ENCODE measurements around the gene MGAT5B. TPM values are rescaled to one million over a fixed set of nuclear protein-coding genes. Genes with fewer than 3 reads are reported as not detected.
A peak's percentile ranks its signal among the peaks of the same experiment; 100 is the strongest.

The MGAT5B gene
- total and polyA plus RNA-seq, 5 donors, result 0.05 to 0.12 TPM; not detected in 3

DNA sequence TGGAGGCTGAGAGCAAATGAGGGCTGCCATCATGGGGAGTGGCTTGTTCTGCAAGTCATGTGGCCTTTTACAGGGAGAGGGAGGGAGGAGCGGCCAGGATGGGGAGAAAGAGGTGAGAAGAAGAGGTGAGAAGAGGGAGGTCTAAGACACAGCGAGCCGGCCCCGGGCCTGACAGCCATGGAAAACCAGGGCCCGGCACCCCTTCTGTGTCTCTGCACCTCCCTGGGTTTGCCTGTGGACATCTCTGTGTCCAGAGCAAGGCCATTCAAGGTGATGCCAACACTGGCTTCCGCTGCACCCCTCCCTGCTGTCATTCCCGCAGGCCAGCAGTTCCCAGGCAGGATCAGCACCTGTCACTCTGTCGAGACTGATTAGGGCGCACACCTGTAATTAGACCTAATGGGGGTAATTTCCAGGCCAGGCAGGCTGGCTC is 75.6 kb downstream of the MGAT5B start:
- Histone ChIP-seq H3K27ac (ENCODE audit: low read length) (no peak overlapping the region), H3K27me3 (ENCODE audit: control insufficient read depth, insufficient read depth) (no peaks in the 10 kb centered on the region), H3K9me3 (ENCODE audit: control insufficient read depth, low read length) (no peaks in the 10 kb centered on the region), H3K4me3 (ENCODE audit: low read length) (no peak overlapping the region), H3K4me1 (ENCODE audit: control insufficient read depth, insufficient read depth, low read length) (no peaks in the 10 kb centered on the region)
- ATAC-seq, result no peak
- peak in 1 of 3 donors; percentile 25 for DNase-seq
- intact Hi-C loops (cut with DNase I), result no loop called here
- 65% methylated on average over 9 of the region's 9 CpGs for WGBS

DNA sequence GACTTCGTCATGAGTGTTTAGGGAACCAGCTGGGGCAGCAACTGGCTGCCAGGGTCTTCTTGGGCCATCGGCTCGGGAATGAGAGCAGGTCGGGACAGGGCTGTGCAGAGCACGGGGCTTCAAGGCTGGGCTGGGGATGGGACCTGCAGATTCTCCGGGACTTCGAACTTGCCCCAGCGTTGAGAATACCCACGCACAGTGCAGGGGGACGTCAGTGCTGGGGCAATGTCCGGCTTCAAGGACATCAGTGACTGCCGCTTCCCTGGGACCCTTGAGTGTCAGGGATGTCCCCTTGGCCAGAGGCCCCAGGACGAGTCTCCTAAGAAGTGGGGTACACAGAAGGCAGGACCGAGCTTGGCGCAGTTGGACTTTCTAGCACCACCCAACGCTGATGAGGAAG is 76.3 kb downstream of the MGAT5B start:
- no peak overlapping the region for H3K27ac ChIP-seq (ENCODE audit: low read length)
- intact Hi-C loops (cut with DNase I), result no loop called here
- ATAC-seq (no peak), DNase-seq (peak in 1 of 3 donors; percentile 21)
- 87% methylated on average over 16 of the region's 16 CpGs for WGBS
- H3K4me3 ChIP-seq (ENCODE audit: low read length), result no peak overlapping the region
- H3K4me1 ChIP-seq (ENCODE audit: control insufficient read depth, insufficient read depth, low read length), result no peaks in the 10 kb centered on the region
- no peaks in the 10 kb centered on the region for H3K27me3 ChIP-seq (ENCODE audit: control insufficient read depth, insufficient read depth)
- no peaks in the 10 kb centered on the region for H3K9me3 ChIP-seq (ENCODE audit: control insufficient read depth, low read length)

DNA sequence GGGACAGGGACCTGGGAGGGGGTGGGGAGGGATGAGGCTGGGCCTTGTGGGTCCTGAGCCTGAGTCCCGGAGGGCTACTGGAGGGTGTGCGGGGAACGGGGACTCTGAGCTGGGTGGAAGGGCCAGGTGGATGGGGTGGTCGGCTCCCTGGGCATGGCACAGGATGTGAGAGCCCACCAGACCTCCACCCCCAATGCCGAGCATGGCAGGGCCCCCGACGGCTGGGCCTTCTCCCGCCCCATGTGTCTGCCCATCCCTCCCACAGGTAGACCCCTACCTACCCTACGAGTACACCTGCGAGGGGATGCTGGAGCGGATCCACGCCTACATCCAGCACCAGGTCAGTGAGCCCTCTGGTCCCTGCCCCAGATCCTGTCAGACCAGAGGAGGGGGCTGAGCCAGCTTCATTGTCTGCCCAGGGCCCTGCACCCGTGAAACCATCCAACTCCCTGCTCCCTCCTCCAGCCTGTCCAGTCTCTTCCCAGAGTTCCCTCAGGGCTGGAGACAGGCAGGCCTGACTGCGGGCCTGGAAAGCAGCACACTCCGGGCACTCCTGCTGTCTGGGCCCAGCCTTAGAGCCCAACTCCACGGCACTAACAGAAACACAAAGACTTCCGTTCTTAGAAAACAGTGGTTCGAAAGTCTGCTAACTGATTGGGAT is 78.0 kb downstream of the MGAT5B start:
- Histone ChIP-seq H3K9me3 (ENCODE audit: control insufficient read depth, low read length) (no peaks in the 10 kb centered on the region), H3K4me3 (ENCODE audit: low read length) (no peak overlapping the region), H3K27ac (ENCODE audit: low read length) (no peak overlapping the region), H3K27me3 (ENCODE audit: control insufficient read depth, insufficient read depth) (no peaks in the 10 kb centered on the region), H3K4me1 (ENCODE audit: control insufficient read depth, insufficient read depth, low read length) (no peaks in the 10 kb centered on the region)
- intact Hi-C loops (cut with DNase I), result no loop called here
- DNase-seq (peak in 1 of 3 donors; percentile 40), ATAC-seq (no peak)
- WGBS, result 81% methylated on average over 18 of the region's 18 CpGs

DNA sequence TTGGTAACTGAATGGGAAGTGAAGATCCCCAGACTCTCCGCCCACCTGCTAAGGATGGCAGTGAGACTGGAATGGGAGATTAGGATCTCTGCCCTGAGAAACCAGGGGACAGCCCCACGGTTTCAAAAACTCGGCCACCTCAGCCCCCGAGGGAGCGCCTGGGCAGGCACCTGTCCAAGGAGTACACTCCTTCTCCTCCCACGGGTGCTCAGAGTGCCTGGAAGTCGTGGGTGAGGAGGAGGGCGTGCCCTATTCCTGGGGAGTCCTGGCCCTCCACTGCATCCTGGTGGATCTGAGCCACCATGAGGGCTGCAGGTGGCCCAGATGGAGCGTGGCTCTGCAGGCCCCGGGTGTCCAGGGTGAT is 78.5 kb downstream of the MGAT5B start:
- no peak overlapping the region for H3K27ac ChIP-seq (ENCODE audit: low read length)
- H3K4me1 ChIP-seq (ENCODE audit: control insufficient read depth, insufficient read depth, low read length), result no peaks in the 10 kb centered on the region
- WGBS, result 72% methylated on average over 10 of the region's 10 CpGs
- ATAC-seq, result no peak
- H3K9me3 ChIP-seq (ENCODE audit: control insufficient read depth, low read length), result no peaks in the 10 kb centered on the region
- DNase-seq, result no peak
- intact Hi-C loops (cut with DNase I), result no loop called here
- no peak overlapping the region for H3K4me3 ChIP-seq (ENCODE audit: low read length)
- no peaks in the 10 kb centered on the region for H3K27me3 ChIP-seq (ENCODE audit: control insufficient read depth, insufficient read depth)

DNA sequence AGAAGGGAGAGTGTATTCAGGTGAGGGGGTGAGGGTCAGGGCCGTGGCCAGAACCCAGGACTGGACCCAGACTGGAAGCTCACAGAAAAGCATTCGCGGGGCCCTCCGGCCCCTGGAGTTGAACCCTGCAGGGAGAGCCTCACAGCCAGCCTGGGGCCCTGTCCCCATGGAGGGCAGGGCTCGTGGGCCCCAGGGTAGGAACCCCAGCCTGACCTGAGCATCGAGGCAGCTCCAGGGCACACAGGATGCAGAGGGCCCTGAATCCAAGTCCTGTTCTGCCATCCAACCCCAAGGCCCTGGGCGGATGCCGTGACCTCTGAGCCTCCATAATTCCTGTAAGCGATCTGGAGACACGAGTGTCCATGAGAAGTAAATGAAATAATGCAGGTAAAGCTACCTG is 79.1 kb downstream of the MGAT5B start:
- no peak overlapping the region for H3K27ac ChIP-seq (ENCODE audit: low read length)
- ATAC-seq, result no peak
- no peaks in the 10 kb centered on the region for H3K27me3 ChIP-seq (ENCODE audit: control insufficient read depth, insufficient read depth)
- intact Hi-C loops (cut with DNase I), result no loop called here
- no peak for DNase-seq
- H3K4me1 ChIP-seq (ENCODE audit: control insufficient read depth, insufficient read depth, low read length), result no peaks in the 10 kb centered on the region
- WGBS, result 95% methylated on average over 10 of the region's 10 CpGs
- no peaks in the 10 kb centered on the region for H3K9me3 ChIP-seq (ENCODE audit: control insufficient read depth, low read length)
- H3K4me3 ChIP-seq (ENCODE audit: low read length), result no peak overlapping the region

DNA sequence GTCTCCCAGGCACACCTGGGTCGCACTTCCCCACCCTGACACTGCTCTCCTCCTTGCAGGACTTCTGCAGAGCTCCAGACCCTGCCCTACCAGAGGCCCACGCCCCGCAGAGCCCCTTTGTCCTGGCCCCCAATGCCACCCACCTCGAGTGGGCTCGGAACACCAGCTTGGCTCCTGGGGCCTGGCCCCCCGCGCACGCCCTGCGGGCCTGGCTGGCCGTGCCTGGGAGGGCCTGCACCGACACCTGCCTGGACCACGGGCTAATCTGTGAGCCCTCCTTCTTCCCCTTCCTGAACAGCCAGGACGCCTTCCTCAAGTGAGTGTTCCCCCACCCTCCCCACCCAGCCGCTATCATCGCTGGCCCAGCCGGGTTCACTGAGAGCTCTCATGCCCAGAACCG is 79.6 kb downstream of the MGAT5B start:
- Histone ChIP-seq H3K27ac (ENCODE audit: low read length) (no peak overlapping the region), H3K9me3 (ENCODE audit: control insufficient read depth, low read length) (no peaks in the 10 kb centered on the region), H3K4me1 (ENCODE audit: control insufficient read depth, insufficient read depth, low read length) (no peaks in the 10 kb centered on the region), H3K27me3 (ENCODE audit: control insufficient read depth, insufficient read depth) (no peaks in the 10 kb centered on the region), H3K4me3 (ENCODE audit: low read length) (no peak overlapping the region)
- no peak for DNase-seq
- 69% methylated on average over 17 of the region's 17 CpGs for WGBS
- ATAC-seq, result no peak
- intact Hi-C loops (cut with DNase I), result no loop called here

DNA sequence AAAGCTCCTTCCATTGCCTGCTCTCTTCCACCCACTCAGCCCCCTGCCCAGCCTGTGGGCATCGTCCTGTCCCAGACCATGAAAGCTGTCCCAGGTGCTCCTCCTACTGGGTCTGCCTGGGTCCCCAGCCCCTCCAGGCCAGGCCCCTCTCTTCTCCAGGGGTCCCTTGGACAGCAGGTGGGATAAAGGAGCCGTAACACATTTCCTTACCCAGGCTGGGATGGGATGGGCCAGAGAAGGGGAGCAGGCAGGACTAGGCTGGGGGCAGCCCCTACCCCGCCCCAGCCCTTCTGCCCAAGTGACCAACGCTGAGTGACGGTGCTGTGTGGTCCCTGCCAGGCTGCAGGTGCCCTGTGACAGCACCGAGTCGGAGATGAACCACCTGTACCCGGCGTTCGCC is 80.1 kb downstream of the MGAT5B start:
- 96% methylated on average over 10 of the region's 10 CpGs for WGBS
- H3K27me3 ChIP-seq (ENCODE audit: control insufficient read depth, insufficient read depth), result no peaks in the 10 kb centered on the region
- intact Hi-C loops (cut with DNase I), result no loop called here

DNA sequence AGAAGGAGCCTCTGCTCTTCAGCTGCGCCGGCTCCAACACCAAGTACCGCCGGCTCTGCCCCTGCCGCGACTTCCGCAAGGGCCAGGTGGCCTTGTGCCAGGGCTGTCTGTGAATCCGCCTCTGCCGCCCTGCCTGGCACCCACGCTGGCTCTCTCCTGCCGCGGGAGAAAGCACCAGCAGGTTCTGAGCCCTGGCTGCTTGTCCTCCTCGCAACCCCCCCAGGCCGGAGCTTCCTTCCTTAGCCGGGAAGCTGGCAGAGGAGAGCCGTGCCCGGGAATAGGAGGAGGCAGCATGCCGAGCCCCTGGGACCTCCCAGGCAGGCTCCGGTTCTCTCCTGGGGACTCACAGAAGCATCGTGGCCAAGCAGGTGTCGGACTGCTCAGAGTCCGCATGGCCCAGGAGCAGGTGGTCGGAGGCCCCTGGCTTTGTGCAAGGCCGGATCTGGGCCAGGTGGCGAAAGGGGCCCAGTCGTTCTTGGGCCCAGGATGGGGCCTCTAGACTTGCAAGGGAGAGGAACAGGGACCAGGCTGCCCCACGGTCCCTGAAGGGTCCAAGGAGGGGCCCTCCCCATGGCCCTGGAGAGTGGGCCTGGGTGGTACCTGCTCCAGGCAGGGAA is 80.6 kb downstream of the MGAT5B start:
- DNase-seq, result no peak
- intact Hi-C loops (cut with DNase I), result no loop called here
- 85% methylated on average over 27 of the region's 27 CpGs for WGBS
- Histone ChIP-seq H3K27me3 (ENCODE audit: control insufficient read depth, insufficient read depth) (no peaks in the 10 kb centered on the region), H3K27ac (ENCODE audit: low read length) (no peak overlapping the region), H3K4me1 (ENCODE audit: control insufficient read depth, insufficient read depth, low read length) (no peaks in the 10 kb centered on the region), H3K9me3 (ENCODE audit: control insufficient read depth, low read length) (no peaks in the 10 kb centered on the region), H3K4me3 (ENCODE audit: low read length) (no peak overlapping the region)
- ATAC-seq, result no peak

More for the DNA sequence above, 80.1 kb downstream of the MGAT5B start:
- Histone ChIP-seq H3K9me3 (ENCODE audit: control insufficient read depth, low read length) (no peaks in the 10 kb centered on the region), H3K4me1 (ENCODE audit: control insufficient read depth, insufficient read depth, low read length) (no peaks in the 10 kb centered on the region), H3K4me3 (ENCODE audit: low read length) (no peak overlapping the region), H3K27ac (ENCODE audit: low read length) (no peak overlapping the region)
- no peak for DNase-seq
- no peak for ATAC-seq

DNA sequence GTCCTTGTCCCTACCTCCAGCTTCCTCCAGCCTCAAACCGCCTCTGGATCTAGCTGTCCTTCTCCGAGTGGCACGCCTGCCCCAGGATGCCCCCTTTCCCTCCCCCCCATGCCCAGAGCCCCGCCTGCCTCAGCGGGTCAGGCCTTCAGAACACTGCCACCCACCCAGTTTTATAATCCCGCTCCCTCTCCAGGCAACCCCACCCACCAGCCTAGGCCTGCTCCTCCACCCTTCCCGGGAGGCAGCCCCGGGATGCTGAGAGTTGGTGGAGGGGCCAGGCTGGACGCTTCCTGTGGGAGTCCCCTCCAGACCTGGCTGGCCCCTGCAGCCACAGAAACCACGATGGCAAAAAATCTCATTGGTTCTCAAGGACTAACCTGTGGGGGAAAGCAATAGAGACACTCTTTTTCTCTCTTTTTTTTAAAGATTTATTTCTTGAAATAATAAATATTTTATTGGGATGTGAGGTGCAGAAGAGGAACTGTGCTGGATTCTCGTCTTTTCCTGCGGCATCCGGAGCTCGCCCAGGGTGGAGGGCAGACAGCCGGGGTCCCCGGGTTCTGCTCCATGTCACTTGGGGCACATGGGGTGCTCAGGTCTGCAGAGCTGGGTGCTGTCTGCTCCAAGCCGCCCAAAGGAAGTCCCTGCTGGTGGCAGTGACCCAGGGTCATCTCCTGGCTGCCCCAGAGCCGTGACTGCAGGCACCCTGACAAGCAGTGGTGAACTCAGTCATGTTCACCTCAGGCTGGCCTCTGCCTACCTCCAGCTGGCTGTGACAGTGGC is 81.9 kb downstream of the MGAT5B start:
- Histone ChIP-seq H3K9me3 (ENCODE audit: control insufficient read depth, low read length) (no peaks in the 10 kb centered on the region), H3K27ac (ENCODE audit: low read length) (no peak overlapping the region), H3K27me3 (ENCODE audit: control insufficient read depth, insufficient read depth) (no peaks in the 10 kb centered on the region), H3K4me1 (ENCODE audit: control insufficient read depth, insufficient read depth, low read length) (no peaks in the 10 kb centered on the region), H3K4me3 (ENCODE audit: low read length) (no peak overlapping the region)
- DNase-seq, result no peak
- no peak for ATAC-seq
- WGBS, result 62% methylated on average over 18 of the region's 18 CpGs
- intact Hi-C loops (cut with DNase I), result no loop called here

DNA sequence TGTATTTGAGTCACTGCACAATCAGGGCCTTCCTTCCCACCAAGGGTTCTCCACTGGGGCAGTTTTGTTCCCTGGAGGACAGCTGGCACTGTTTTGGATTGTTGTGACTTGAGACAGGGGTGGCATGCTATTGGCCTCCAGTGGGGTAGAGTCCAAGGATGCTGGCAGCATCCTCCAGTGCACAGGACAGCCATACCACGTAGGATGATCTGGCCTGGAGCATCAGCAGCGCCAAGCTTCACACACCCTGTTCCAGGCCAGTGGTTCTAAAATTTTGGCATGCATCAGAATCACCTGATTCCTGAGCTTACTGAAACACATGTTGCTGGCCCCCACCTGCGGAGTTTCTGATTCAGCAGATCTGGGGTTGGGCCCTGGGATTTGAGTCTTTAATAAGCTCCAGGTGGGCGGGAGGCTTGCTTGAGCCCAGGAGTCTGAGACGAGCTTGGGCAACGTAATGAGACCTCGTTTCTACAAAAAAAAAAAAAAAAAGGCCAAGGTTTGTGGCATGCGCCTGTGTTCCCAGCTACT is 83.2 kb downstream of the MGAT5B start:
- ATAC-seq (no peak), DNase-seq (no peak)
- no peaks in the 10 kb centered on the region for H3K9me3 ChIP-seq (ENCODE audit: control insufficient read depth, low read length)
- WGBS, result 85% methylated on average over 8 of the region's 8 CpGs
- no peak overlapping the region for H3K4me3 ChIP-seq (ENCODE audit: low read length)
- no peaks in the 10 kb centered on the region for H3K27me3 ChIP-seq (ENCODE audit: control insufficient read depth, insufficient read depth)
- intact Hi-C loops (cut with DNase I), result no loop called here
- H3K27ac ChIP-seq (ENCODE audit: low read length), result no peak overlapping the region
- H3K4me1 ChIP-seq (ENCODE audit: control insufficient read depth, insufficient read depth, low read length), result no peaks in the 10 kb centered on the region

DNA sequence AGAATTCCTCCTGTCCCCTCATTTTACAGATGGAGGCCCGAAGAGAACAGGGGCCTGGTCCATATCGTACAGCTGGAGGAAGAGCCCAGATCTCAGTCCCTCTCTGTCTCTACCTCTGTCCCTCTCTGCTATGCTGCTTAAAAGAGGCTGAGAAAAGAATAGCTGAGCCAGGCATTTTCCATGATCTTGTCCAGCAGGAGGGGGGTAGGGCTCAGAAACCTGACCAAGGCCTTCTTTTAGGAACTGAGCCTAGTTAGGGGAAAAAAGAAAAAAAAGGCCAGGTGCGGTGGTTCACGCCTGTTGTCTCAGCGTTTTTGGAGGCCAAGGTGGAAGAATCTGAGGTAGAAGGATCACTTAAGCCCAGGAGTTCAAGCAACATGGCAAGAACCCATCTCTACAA is 84.2 kb downstream of the MGAT5B start:
- Histone ChIP-seq H3K9me3 (ENCODE audit: control insufficient read depth, low read length) (no peaks in the 10 kb centered on the region), H3K4me3 (ENCODE audit: low read length) (no peak overlapping the region), H3K4me1 (ENCODE audit: control insufficient read depth, insufficient read depth, low read length) (no peaks in the 10 kb centered on the region), H3K27ac (ENCODE audit: low read length) (no peak overlapping the region), H3K27me3 (ENCODE audit: control insufficient read depth, insufficient read depth) (no peaks in the 10 kb centered on the region)
- WGBS, result 91% methylated on average over 5 of the region's 5 CpGs
- intact Hi-C loops (cut with DNase I), result no loop called here
- ATAC-seq (no peak), DNase-seq (no peak)
